Panc1 (cell line): ENCODE data around the gene SLC51A. TPM values are rescaled to one million over a fixed set of nuclear protein-coding genes. Genes with fewer than 3 reads are reported as not detected.

ENCODE experiments used
- ATAC-seq: fragments of 200-7000 bp; cut with Tn5 transposase; 2 replicates; pipeline ENCODE4 v1.9.1; 2020; ENCODE audit warnings: mild to moderate bottlenecking, moderate library complexity
- BruUV-seq: library from RNA; stranded (reverse); fragments of 400-500 nt; replicated peaks from 2 replicates; lab custom pipeline; 2021; lab: Mats Ljungman, UMichigan
- CTCF ChIA-PET: fragments of 300-600 bp; sonication (Branson Sonifier 250); formaldehyde crosslinking; loops from one replicate; lab custom pipeline; 2022; ENCODE audit warnings: antibody characterized with exemption; lab: Charles Lee
- POLR2A ChIA-PET: fragments of 300-600 bp; sonication (Branson Sonifier 250); formaldehyde crosslinking; loops from one replicate; lab custom pipeline; 2022; ENCODE audit warnings: antibody characterized with exemption; lab: Charles Lee
- DNase-seq: peaks from one replicate; pipeline ENCODE4 v3.0.0-alpha.2; 2010; ENCODE audit warnings: low read depth, low spot score
- H3K27ac ChIP-seq: 2 replicates; pipeline ENCODE4 v1.5.1; 2011; ENCODE audit warnings: mild to moderate bottlenecking, low read length, inconsistent platforms
- H3K27me3 ChIP-seq: fragments of 200-500 bp; sonication (Bioruptor generic); 2 replicates; pipeline ENCODE4 v1.6.0; 2014; ENCODE audit warnings: low read length, inconsistent platforms; ENCODE audit not compliant: control insufficient read depth, insufficient read depth
- H3K36me3 ChIP-seq: fragments of 200-500 bp; sonication (Bioruptor generic); 2 replicates; pipeline ENCODE4 v1.5.1; 2014; ENCODE audit warnings: inconsistent platforms, mild to moderate bottlenecking, low read length, moderate library complexity; ENCODE audit not compliant: control insufficient read depth, insufficient read depth
- H3K4me1 ChIP-seq: 2 replicates; pipeline ENCODE4 v1.5.1; 2011; ENCODE audit warnings: inconsistent platforms, mild to moderate bottlenecking, low read length, moderate library complexity; ENCODE audit not compliant: control insufficient read depth, insufficient read depth
- H3K4me3 ChIP-seq, 2 experiments: 2 replicates each; pipeline ENCODE4 v1.5.1; 2011 to 2012; ENCODE audit warnings: low read depth in 2 of 2, low read length in 2 of 2, mild to moderate bottlenecking in 2 of 2, inconsistent platforms in 1 of 2, moderate library complexity in 1 of 2
- H3K9me3 ChIP-seq: fragments of 200-500 bp; sonication (Bioruptor generic); 2 replicates; pipeline ENCODE4 v1.5.1; 2014; ENCODE audit warnings: low read depth, mild to moderate bottlenecking, inconsistent platforms, low read length, moderate library complexity; ENCODE audit not compliant: control insufficient read depth, insufficient read depth
- CTCF ChIP-seq: fragments of 450-650 bp; IDR thresholded peaks from 2 replicates; pipeline ENCODE4 v1.5.1; 2017; ENCODE audit warnings: mild to moderate bottlenecking
- POLR2AphosphoS5 ChIP-seq: IDR thresholded peaks from 2 replicates; pipeline ENCODE4 v1.6.1; 2012; ENCODE audit warnings: mild to moderate bottlenecking, low read depth, low read length, moderate library complexity
- REST ChIP-seq, 2 experiments: IDR thresholded peaks; 2 replicates each; pipeline ENCODE4 v1.6.1; 2011 to 2012; ENCODE audit warnings: low read depth in 2 of 2, control low read depth in 1 of 2, low read length in 1 of 2, mild to moderate bottlenecking in 1 of 2, moderate library complexity in 1 of 2; ENCODE audit not compliant: insufficient read depth in 1 of 2
- SIN3A ChIP-seq: IDR thresholded peaks from 2 replicates; pipeline ENCODE4 v1.6.1; 2012; ENCODE audit warnings: low read depth, mild to moderate bottlenecking, low read length, moderate library complexity, borderline replicate concordance; ENCODE audit not compliant: insufficient read depth
- TCF7L2 ChIP-seq: IDR thresholded peaks from 2 replicates; pipeline ENCODE4 v1.6.1; 2011; ENCODE audit warnings: mild to moderate bottlenecking, low read depth, low read length, inconsistent platforms
- in situ Hi-C: cut with HindIII; loops from 2 replicates; pipeline ENCODE4 v1.10.0; 2016; ENCODE audit warnings: low sequenced_read_pairs, low pct_unique_long_range_greater_than_20kb
- intact Hi-C: fragments of 100-400 bp; cut with micrococcal nuclease; formaldehyde crosslinking; loops from one replicate; pipeline ENCODE4 v1.10.0; 2022; ENCODE audit not compliant: unreplicated experiment
- total RNA-seq: library from RNA; stranded (reverse); gene quantifications from one replicate; pipeline ENCODE4 v1.2.1, GENCODE V29; 2021; ENCODE audit not compliant: unreplicated experiment

Gene SLC51A
- total RNA-seq, 1 experiment from 2014 or later, result not detected

GRCh38 chr3:196177967-196178366, 38.4 kb upstream of the SLC51A start:
- ATAC-seq, result no peak
- peaks cover 10% of the 10 kb centered on the region; the same call in 1 of the 2 replicates for H3K4me1 ChIP-seq
- no peaks in the 10 kb centered on the region for H3K36me3 ChIP-seq
- no peak for TF ChIP-seq REST (IDR thresholded peaks at IDR 0.05; ENCODE audit: insufficient read depth in 1 of 2, low read depth in 2 of 2, low read length in 1 of 2)
- TF ChIP-seq TCF7L2, result peak; percentile 81
- BruUV-seq, result no TSS peak
- no peak overlapping the region for H3K4me3 ChIP-seq
- ChIA-PET POLR2A (no interaction called here), CTCF (no interaction called here)
- in situ Hi-C loops (loop anchor here (25.0 kb wide), 1 partner anchor 91 kb away; the partner anchor contains the start of gene TFRC), intact Hi-C loops (no loop called here)
- no peak overlapping the region for H3K27ac ChIP-seq
- no peak for DNase-seq
- H3K27me3 ChIP-seq, result no peaks in the 10 kb centered on the region
- H3K9me3 ChIP-seq, result no peaks in the 10 kb centered on the region

GRCh38 chr3:196178993-196179379, 37.3 kb upstream of the SLC51A start:
- no peaks in the 10 kb centered on the region for H3K9me3 ChIP-seq
- intact Hi-C loops, result no loop called here
- no peak overlapping the region for H3K4me3 ChIP-seq
- in situ Hi-C loops, result loop anchor here (25.0 kb wide), 1 partner anchor 92 kb away; the partner anchor contains the start of gene TFRC
- POLR2A ChIA-PET, result no interaction called here
- CTCF ChIA-PET, result no interaction called here
- no peak overlapping the region for H3K27ac ChIP-seq
- TF ChIP-seq SIN3A (no peak), TCF7L2 (no peak), REST (IDR thresholded peaks at IDR 0.05; ENCODE audit: insufficient read depth in 1 of 2, low read depth in 2 of 2, low read length in 1 of 2) (no peak), CTCF (no peak), POLR2AphosphoS5 (no peak)
- no TSS peak for BruUV-seq
- no peaks in the 10 kb centered on the region for H3K36me3 ChIP-seq
- peaks cover 10% of the 10 kb centered on the region; the same call in 1 of the 2 replicates for H3K4me1 ChIP-seq
- ATAC-seq (no peak), DNase-seq (no peak)
- H3K27me3 ChIP-seq, result no peaks in the 10 kb centered on the region
